ENCODE data around the gene BCKDHA.

BCKDHA gene

DNA sequence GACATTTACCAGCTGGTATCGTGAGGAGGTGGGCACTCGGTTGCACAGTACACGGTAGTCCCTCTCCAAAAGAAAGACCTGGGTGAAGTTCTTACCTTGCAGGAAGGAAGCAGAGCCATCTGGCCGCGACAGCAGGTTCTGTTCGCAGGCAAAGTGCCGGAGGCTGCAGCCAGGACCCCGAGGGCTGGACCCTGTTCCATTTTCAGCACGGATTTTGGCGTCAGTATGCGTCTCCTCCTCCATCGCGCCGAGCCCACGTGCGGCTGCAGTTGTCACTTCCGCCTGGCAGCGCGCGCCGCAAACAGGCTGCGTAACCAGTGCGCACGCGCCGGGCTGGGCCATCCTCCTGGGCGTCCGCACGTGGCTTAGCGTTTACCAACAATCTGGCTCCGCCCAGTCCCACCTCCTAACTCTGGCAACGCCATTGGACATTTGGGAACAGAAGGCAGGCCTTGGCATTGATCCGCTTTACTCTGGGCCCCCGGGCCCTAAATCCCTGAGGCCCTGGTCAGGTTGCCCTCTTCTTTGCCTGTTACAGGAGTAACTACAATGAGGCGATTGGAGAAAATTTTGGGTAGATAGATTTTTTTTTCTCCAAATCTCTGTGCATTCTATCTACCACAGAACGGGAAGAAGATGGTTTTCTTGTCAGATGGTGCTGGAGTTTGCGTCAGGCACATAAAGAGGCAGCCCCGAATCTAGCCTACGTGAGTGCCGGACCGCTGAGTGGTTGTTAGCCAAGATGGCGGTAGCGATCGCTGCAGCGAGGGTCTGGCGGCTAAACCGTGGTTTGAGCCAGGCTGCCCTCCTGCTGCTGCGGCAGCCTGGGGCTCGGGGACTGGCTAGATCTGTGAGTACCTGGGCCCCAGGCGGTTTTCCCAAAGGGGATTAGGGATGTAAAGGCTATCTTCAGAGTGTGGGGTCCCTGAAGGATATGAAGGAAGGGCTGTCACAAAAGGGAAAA lies at the start of gene BCKDHA, which contains the start of gene EXOSC5:
TSS of gene BCKDHA (plus strand) at position 733 of the 964 bp plus-strand sequence. CDS start at position 743, 10 bp downstream.
TSS of gene EXOSC5 (minus strand) at position 274 of the 964 bp plus-strand sequence. CDS start at position 243, 31 bp downstream.
- peak; percentile 100 for DNase-seq

DNA sequence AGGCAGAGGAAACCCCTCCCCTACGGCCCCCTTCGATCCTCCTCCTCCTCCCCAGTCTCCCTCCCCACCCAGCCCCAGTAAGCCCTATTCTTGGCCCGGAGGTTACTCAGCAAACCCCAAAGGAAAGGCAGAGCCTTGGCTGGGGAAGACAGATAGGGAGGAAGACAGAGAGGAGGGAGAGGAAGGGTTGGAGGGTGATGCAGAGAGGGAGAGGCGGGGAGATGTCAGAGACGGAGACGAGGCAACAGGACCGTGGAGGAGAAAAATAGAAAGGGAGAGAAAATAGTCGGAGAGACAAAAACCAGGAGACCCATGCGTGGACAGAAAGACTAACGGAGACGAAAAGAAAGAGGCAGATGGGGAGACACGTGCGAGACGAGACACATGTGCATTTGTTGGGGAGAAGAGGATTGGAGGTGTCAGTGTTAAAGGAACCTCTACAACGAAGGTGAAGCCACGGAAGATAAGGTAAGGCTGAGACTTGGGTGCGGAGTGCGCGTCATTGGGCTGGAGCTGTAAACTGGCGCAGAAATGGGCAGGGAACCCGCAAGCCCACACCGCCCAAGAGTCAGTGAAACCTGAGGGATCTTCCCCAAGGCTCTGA lies 46.8 kb upstream of the BCKDHA start:
- DNase-seq = peak; percentile 29

DNA sequence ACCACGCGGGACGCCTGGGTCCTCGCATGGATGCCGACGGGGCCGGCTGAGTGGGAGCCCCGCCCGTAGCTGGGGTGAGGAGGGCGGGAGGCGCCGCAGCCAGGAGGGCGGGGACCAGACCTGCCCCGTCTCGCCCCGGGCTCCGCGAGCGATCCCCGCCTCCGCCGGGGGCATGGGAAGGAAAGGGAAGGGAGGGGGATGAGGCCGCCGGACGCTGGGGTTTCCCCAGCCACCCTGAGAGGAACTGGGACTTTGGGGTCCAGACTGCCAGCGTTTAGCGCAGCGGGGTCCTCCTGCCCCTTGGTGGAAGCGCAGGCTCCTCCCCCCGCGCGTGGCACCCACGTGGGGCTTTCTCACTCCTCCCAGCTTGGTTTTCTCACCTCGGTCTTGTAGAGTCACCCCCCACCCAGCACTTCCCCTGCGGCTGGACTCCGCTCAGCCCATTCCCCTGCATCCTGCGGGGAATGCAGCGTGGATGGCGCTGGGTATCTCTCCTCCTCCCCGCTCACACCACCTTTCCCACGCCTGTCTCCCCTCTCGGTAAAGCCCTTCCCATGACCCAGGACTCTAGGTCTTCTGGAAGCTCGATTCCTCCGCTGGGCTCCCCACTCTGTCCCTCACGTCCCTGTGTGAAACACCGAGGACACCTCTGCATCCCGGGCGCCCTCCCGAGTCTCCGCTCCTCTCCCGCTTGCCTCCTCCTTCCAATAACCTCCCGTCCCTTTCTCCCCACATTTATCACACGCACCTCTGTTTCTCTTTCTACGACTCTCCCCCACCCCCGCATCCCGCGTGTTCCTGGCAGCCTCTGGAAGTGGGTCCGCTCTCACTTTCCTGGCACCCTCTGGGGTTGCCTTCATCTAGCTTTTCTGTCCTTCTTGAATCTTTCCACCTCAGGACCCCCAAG lies 46.0 kb upstream of the BCKDHA start:
- peak; percentile 33 for DNase-seq

DNA sequence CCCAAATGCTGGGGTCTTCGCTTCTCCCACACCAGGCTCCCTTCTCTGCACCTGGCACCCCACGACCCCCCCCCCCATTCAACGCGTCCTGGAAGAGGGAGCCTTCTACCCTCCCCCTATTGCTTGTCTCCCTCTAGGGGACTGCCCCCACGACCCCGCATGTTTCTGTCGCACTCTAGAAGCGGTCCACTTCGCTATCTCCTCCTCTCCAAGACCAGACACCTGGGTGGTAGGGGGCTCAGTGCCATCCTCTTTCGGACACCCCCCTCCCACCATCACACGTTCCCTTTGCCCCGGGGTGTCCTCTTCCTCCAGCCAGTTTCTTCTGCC lies 45.4 kb upstream of the BCKDHA start:
- DNase-seq = no peak

DNA sequence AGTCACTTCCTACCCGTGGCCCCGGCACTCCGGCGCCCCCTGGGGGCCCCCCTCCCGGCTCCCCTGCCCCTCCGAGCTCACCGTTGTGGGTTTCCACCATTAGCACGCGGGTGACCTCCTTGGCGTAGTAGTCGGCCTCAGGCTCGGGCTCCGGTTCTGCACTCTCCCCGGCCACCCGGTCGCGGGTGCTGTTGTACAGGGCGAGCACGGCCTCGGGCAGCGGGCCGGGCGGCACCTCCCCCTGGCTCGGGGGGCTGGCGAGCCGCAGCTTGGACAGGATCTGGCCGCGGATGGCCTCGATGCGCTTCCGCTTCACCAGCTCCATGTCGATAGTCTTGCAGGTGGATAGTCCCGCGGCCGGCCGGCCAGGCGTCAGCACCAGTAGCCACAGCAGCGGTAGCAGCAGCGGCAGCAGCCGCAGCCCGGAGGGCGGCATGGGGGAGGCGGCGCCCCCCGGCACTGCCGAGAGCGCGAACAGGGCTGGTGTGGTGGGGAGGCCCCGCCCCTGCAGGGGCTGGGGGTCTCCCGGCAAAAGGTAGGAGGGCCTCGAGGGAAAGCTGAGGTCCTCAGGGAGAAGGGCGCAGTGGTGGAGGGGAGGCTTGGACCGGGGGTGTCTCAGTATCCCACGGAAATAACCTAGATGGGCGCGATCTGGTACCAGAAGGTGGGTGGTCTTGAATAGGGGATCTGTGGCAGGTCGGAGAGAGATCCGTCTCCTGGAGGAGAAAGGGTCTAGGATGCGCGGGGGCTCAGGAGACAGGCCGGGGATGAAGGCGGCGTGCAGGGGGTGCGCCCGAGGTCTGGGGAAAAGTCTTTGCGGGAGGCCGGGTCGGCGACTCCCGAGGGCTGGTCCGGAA lies 44.8 kb upstream of the BCKDHA start:
- DNase-seq = peak; percentile 48

DNA sequence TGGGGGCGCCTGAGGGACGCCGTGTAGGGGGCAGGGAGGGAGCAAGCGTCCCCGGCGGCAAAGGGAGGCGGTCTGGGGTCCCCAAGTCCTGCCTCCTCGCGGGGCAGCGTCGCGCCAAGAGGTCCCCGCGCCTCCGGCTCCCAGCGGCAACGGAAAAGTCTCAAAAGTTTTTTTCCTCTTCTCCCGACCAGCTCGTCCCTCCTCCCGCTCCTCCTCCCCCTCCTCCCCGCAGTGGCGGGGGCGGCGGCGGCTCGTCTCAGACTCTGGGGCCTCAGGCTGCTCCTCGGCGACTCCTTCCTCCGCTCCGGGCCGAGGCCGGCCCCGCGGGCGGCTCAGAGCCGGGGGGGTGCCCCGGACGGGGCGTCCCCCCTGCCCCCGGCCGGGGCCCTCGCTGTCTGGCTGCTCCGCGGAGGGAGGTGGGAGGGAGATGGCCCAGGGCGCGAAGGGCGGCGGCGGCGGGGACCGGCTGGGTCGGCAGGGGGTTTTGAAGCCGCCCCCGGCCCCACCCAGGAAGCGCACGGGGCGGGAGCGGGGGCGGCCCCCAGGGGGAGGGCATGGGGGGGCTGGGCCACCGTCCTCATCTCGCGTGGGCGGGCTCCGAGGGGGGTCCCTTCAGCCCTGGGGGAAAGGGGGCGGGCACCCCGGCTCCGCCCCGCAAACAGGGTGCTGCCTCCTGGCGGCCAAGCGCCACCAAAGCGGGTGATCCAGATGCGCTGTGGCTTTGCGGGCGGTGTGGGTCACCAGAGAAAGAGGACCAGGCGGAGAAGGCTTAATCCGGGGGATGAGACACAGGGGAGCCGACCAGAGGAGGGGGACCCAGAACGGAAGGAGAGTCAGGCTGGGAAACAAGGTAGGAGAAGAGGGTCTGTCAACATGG lies 43.9 kb upstream of the BCKDHA start, which contains the start of gene TGFB1:
TSS of gene TGFB1 (minus strand) at position 457 of the 877 bp plus-strand sequence. CDS start 878 bp downstream, outside the sequence.
- peak; percentile 91 for DNase-seq

DNA sequence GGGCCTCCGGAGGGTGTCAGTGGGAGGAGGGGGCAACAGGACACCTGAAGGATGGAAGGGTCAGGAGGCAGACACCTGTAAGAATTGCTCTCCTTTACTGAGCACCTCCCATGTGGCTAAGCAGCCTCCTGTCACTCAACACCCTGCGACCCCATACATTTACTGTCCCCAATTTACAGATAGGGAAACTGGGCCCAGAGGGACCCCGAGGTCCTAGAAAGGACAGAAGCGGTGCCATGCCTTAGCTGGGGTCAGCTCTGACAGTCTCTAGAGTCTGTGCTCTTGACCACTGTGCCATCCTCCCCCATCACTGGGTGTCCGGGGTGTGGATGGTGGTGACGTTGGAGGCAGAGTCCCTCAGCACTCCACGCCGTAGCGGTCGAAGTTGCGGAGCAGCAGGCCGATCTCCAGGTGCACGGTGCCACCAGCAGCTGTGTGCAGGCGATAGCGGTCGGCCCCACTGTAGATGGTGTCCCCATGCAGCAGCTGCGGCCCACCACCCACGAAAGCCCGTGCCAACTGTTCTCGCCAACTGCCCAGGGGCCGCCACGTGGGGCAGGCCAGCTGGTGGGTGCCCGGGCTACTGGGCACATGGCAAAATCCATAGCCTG lies 43.2 kb upstream of the BCKDHA start:
- no peak for DNase-seq

DNA sequence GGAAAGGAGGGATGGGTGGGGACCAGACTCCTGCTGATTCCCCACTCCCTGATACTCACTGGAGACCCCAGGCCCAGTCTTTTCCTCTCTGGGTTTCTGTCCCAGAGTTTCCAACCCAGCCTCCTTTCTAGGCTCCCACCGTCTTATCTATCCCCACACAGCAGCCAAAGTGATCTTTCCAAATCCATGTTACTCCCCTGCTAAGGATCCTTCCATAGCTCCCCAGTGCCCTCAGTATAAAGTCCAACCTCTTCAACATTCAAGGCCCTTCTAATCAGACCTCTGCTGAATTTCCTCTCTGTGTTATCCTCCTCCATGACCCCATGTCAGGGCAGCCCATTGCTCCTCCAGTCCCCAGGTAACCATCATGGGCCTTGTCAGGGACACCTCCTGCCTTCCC lies 42.6 kb upstream of the BCKDHA start:
- no peak for DNase-seq

DNA sequence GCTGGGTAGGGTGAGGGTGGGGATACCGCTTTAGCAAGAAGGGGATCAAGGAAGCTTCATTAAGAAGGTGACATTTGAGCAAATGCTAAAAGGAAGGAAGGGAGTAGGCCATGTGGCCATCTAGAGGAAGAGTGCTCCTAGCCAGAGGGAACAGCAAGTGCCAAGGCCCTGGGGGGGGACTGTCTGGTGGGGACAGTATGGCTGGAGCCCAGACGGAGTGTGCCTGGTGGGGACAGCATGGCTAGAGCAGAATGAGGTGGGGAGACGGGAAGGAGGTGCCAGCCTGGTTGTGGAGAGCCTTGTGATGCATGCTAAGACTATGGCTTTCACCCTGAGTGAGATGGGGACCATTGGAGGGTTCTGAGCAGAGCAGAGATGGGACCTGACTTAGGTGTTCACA lies 41.8 kb upstream of the BCKDHA start:
- DNase-seq = no peak

DNA sequence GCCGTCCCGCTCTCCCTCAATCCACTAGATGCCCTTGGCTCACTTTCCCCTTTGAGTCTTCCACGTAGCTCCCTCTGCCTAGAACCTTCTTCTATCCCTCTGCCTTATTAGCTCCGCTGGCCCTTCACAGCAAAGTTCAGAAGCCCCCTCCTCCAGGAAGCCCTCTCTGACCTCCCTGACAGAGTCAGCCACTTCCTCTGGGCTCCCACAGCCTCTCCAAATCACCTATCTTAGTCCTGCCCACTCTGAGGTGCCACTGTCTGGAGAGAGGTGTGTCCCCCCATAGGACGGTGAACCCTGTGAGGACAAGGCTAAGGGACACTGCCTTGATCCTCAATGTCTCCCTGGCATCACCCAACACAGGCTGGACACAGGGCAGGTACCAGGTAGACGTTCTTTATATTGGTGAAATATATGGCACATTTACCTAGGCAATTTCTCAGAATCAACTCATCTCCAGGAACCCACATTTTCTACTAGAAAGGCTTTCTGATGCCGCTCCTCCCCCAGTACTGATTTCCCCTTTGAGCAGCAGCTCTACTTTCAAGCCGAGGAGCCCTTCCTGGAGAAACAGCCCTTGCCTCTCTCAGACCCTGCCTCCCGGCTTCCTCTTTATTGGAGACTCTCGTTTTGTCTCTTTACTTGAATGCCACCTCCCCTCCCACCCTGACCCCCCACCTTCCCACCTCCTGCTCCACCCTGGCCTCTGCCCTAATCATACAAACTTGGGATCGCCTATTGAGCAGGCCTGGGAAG lies 40.5 kb upstream of the BCKDHA start:
- DNase-seq = no peak

DNA sequence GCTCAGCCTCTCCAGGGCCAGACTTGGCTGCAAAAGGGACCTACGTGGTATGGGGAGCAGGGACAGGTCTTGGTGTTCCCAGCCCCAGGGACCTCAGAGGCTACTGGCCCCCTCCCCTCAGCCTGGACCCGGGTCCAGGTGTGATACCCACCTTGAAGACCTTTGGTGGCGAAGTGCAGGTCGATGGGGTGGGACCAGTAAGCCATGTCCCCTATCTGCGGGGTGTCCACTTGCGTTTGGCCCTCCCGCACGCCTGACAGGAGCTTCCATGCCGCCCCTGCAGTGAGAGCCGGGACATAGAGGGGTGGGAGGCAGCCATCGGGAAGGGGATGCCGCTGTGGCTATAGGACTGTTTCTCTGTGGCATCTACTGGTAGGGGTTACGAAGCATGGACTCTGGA lies 39.9 kb upstream of the BCKDHA start:
- no peak for DNase-seq

DNA sequence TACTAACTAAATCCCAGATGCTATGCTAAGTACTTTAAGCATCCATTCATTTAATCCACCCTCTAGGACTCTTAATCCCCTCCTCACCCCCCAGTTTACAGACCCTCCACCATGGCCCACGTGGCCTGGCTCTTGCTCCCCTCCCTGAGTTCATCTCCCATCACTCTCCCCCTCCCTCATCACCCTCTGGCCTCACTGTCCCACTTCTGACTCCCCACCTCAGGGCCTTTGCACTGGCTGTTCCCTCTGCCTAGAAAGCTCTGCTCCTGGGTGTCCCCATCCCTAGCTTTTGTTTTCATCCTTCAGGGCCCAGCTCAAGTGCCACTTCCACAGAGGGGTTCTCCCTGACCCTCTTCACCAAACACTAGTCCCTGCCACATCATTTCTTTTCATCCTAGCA lies 37.9 kb upstream of the BCKDHA start:
- no peak for DNase-seq

DNA sequence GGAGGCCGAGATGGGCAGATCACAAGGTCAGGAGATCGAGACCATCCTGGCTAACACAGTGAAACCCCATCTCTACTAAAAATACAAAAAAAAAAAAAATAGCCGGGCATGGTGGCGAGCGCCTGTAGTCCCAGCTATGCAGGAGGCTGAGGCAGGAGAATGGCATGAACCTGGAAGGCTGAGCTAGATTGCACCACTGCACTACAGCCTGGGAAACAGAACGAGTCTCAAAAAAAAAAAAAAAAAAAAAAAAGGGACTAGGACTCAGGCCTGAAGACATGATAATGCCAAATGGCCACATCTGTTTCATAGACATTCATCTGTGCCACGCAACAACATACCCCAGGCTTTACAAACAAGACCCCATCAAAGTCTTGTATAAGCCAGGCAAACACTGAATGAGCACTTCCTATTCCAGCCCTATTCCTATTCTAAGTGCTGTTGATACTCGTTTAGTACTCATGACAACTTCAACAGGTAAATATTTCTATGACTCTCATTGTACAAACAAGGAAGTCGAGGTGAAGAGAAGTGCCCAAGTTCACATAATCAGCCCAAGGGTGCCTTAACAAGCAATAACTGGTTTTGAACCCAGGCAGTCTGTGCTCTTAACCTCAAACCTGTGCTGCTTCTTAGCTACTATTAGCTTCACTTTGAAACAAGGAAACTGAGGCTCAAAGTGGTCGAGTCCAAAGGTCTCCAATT lies 35.3 kb upstream of the BCKDHA start:
- DNase-seq = no peak

DNA sequence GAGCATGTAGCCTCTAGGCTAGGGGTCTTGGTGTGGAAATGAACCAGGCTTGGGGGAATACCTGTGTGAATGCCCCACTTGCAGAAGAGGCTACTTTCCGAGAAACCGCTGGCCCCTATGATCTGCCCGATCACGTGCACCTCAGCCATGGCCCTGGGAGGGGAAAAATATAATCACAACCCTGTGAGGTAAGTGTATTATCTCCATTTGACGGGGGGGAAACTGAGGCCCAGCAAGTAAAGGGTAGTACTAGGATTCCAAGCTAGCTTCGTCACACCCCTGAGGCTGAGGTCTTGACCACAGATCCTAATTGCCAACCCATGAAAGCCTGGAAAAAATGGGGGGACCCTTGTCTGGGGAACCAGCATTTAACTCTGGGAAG lies 34.3 kb upstream of the BCKDHA start:
- DNase-seq = no peak

DNA sequence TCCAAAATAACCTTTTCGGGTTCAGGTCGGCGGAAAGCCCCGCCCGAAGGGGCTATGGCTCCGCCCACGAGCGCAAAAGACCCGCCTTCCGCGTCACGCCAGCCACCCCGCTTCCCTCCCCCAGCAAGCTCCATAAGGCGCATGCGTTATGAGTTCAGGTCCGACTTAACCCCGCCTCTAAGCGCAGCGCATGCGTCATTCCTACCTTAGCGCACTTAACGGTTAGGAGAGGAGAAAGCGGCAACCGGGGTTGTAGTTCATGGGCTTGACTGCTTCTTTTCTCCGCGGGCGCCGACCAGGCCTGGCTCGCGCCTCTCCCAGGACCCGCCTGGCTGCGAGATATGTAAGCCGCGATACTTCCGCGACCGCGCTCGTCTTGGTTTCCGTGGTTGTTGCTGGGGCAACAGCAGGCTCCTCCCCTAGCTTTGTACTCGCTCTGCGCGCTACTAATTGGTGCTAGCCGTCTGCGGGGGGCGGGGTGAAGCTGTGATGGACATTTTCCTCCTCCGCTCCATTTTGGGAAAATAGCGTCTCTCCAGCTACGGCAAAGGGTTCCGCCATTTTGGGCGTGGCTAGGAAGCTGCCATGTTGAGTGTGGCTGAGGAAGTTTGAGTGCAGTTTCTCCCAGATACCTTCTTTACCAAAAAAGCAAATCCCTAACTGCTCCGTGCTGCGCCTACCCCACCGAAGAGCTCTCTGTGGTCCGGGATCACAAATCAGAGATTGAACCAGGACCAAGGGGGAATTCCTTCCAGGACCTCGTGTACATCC lies 33.7 kb upstream of the BCKDHA start, which contains the start of gene B9D2:
TSS of gene B9D2 (minus strand) at position 397 of the 771 bp plus-strand sequence. CDS start 630 bp downstream, outside the sequence.
- DNase-seq = peak; percentile 99

DNA sequence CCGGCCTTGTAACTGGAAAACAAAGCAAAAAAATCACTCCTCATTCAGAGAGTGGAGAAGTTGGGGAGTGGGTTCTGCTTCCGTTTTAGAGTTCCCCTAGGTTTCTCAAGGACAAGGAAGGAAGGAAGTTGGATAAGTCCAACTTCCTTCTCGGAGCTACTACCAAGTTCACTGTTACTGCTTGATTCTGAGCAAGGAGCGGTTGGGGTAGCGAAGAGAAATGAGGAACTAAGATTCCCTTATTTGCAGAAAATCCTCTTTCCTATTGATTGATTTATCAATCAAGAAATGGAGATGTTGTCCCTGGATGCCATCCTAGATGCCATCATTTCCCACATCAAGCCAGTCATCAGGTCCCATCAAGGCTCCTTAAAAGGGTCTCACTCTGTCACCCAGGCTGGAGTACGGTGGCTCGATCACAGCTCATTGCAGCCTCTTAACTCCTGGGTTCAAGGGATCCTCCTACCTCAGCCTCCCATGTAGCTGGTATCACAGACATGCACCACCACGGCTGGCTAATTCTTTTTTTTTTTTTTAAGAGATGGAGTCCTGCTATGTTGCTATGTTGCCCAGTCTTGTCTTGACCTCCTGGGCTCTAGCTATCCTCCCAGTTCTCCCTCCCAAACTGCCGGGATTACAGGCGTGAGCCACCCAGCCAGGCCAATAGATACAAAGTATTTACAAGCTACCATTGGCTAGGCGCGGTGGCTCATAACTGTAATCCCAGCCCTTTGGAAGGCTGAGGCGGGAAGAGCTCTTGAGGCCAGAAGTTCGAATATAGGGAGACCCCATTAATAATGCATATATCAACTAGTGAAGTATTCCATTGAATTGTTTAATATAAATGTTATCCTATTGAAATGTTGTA lies 32.9 kb upstream of the BCKDHA start:
- no peak for DNase-seq

DNA sequence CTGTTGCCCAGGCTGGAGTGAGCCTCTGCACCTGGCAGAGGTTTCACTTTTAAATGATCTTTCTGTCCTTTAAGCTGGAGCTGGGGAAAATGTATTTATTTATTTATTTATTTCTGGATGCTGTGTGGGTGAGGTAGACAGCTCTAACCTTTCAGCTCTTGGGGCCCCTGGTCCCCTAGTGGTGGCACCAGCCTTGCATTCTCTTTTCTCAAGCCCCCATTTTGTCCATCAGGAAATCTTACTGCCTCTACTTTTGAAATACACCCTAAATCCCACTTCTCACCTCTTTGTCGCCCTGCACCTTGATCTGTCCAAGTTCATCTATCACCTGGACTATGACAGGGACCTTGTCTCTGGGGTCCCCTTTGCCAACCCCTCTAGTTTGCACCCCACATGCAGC lies 31.5 kb upstream of the BCKDHA start:
- DNase-seq = no peak

Measured in fibroblast of skin of right quadriceps (primary cell).